ENCODE measurements around the gene NKPD1. TPM values are rescaled to one million over a fixed set of nuclear protein-coding genes. Genes with fewer than 3 reads are reported as not detected.

Gene NKPD1, protein sequence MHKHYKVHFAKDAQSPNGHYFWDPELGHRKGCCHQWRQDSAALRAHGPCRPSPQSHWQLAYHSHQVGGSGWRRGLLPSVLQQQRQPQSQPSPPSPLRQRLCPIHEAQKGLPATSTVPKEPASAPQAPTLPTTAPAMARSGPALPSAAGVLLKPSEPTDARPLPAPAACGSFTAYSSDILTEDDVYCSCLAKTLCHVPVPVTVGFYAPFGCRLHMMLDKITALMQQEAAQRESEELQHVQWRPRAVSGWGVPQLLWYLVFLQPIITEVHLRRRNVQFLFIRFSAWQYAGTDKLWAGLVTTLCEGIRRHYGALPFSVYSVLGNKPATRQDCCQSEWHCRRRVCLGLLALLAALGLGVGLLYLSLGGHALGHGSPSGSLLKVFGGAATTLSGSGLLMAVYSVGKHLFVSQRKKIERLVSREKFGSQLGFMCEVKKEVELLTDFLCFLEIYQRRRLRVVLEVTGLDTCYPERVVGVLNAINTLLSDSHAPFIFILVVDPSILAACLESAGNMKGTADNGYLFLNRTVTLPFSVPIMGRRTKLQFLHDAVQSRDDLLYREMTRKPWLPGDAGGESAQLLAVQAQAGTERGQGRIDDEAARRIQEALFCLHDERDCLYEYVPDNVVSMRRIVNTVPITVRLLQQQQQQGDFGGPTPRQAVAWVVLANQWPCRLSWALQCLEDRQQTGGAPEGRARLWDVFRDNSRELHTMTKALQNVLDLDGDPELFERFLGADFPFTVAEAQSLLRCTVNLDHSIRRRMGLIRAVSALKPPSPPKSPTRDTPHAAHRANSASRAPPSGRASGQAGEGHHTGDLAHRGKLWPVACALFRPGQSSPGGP
- polyA plus RNA-seq (ENCODE audit: insufficient read length in 3 of 3): under 1 TPM; 0.19 to 0.31 (median 0.21) TPM
- long read RNA-seq, donor 1: 0 reads
- long read RNA-seq, donor 2: 0 reads
- long read RNA-seq, donor 3: 0 reads
- long read RNA-seq, donor 4: 0 reads
- long read RNA-seq, donor 5: 0 reads
- long read RNA-seq, donor 6: 0 reads
- long read RNA-seq, donor 7, full-length matches to known transcripts: 1 of 1 reads
- long read RNA-seq, donor 7, partial matches to known transcripts: 0 of 1 reads
- long read RNA-seq, donor 7, other reads (novel, unspliced or antisense): 0 of 1 reads
- long read RNA-seq, donor 8: 0 reads
- long read RNA-seq, donor 9: 0 reads
- long read RNA-seq, donor 10: 0 reads
- long read RNA-seq, donor 11: 0 reads
- long read RNA-seq, donor 12, full-length matches to known transcripts: 2 of 2 reads
- long read RNA-seq, donor 12, partial matches to known transcripts: 0 of 2 reads
- long read RNA-seq, donor 12, other reads (novel, unspliced or antisense): 0 of 2 reads
- long read RNA-seq, donor 13: 0 reads
- long read RNA-seq, donor 14: 0 reads
- long read RNA-seq, donor 15: 0 reads
- long read RNA-seq, donor 16, partial matches to known transcripts: 0 of 1 reads
- long read RNA-seq, donor 16, other reads (novel, unspliced or antisense): 0 of 1 reads

GRCh38 chr19:45160870-45161737 lies at the start of gene NKPD1:
Gene NKPD1, minus strand, starts transcription at chr19:45160982. Its CDS starts 832 bp downstream, at chr19:45160150.
- no peak for DNase-seq

- no peak for DNase-seq
These were observed 45.5 kb upstream of the NKPD1 start for GRCh38 chr19:45206328-45206727.

DNA sequence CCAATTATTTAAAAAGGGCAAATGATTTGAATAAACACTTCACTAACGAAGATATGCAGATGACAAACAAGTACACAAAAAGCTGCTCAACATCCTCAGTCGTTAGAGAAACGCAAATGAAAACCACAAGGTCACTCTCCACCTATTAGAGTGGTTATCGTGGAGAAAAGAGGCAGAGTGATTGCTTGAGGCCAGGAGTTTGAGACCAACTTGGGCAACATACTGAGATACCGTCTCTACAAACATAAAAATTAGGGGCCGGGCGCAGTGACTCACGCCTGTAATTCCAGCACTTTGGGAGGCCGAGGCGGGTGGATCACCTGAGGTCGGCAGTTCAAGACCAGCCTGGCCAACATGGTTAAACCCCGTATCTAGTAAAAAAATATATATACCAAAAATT lies 45.0 kb upstream of the NKPD1 start:
- DNase-seq: no peak

- DNase-seq: no peak
These were observed 41.9 kb upstream of the NKPD1 start for GRCh38 chr19:45202637-45203036.

- peak; percentile 34 for DNase-seq
These were observed 39.8 kb upstream of the NKPD1 start for GRCh38 chr19:45200568-45200967.

DNA sequence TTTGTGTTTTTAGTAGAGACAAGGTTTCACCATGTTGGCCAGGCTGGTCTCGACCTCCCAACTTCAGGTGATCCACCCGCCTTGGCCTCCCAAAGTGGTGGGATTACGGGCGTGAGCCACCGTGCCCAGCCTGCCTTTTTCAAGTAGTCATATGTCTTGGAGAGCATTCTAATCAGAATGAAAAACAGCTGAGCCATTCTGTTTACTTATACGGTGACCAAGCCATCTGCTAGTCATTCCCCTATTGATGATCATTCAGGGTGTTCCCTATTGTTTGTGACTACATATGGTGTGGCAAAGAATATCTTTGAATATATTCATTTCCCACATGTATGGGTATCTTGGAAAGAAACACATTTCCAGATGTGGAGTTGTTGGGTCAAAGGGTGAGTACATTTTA lies 35.0 kb upstream of the NKPD1 start:
- no peak for DNase-seq

DNA sequence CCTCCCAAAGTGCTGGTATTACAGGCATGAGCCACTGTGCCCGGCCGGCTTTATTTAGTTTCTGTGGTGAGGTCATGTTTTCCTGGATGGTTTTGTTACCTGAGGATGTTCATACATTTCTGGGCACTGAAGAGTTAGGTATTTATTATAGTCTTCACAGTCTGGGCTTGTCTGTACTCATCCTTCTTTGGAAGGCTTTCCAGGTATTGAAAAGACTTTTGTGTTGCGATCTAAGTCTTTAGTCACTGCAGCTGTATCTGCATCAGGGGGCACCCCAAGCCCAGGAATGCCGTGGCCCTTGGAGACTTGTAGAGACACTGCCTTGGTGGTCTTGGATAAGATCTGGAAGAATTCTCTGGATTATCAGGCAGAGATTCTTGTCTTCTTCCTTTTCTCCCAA lies 30.6 kb upstream of the NKPD1 start:
- no peak for DNase-seq

DNA sequence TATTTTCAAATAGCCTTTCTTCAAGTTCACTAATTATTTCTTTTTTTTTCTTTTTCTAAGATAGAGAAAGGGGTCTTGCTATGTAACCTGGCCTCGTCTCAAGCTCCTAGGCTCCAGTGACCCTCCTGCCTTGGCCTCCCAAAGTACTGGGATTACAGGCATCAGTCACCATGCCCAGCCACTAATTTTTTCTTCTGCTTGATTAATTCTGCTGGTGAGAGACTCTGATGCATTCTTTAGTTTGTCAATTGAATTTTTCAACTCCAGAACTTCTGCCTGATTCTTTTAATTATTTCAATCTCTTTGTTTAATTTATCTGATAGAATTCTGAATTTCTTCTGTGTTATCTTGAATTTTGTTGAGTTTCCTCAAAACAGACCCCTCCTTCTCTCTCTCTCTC lies 29.2 kb upstream of the NKPD1 start:
- no peak for DNase-seq

- peak; percentile 42 for DNase-seq
These were observed 26.8 kb upstream of the NKPD1 start for GRCh38 chr19:45187421-45188100.

DNA sequence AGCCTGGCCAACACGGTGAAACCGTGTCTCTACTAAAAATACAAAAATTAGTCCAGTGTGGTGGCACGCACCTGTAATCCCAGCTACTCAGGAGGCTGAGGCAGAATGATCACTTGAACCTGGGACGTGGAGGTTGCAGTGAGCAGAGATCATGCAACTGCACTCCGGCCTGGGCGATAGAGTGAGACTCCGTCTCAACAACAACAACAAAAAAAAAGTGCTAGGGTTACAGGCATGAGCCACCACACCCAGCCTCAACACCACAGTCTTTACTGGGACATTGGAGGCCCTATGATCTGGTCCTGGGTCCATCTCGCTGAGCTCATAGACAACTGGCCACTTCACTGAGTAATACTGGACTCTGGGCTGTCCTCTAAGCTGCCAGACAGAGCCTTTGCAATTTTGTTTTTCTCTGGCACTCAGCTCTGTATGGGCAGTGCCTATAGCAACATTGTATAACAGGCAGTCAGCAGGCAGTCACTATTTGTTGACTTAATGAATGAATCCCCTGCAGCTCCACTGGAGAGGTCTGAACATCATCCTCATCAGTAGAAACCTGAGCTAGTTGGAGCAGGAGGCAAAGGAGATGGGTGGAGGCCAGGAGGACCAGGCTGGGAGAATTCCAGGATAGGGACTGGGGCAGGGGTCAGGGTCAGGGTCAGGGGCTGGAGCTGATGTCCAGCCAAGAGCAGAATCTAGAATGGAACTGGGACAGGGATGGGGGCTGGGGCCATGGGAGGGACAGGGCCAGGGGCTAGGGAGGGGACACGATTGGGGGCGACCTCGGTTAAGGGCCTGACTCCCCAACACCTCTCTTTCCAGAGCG lies 25.9 kb upstream of the NKPD1 start:
- no peak for DNase-seq

GRCh38 chr19:45184115-45184514 lies 23.3 kb upstream of the NKPD1 start:
- no peak for DNase-seq

DNA sequence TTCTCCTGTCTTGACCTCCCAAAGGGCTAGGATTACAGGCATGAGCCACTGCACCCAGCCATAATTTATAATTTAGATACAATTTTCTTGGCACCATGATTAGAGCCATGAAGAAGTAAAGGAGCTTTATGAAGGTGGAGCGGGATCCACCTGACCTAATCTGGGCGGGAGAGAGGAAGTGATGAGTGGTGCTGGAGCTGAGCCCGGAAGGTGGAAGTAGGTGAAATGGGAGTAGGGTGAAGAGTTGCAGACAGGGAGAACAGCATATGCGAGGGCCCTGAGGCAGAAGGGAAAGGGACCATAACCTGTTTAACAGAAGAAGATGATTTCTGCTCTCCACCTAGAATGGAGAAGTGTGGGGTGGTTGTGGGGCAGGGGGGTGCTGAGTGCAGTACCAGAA lies 22.0 kb upstream of the NKPD1 start:
- DNase-seq: no peak

DNA sequence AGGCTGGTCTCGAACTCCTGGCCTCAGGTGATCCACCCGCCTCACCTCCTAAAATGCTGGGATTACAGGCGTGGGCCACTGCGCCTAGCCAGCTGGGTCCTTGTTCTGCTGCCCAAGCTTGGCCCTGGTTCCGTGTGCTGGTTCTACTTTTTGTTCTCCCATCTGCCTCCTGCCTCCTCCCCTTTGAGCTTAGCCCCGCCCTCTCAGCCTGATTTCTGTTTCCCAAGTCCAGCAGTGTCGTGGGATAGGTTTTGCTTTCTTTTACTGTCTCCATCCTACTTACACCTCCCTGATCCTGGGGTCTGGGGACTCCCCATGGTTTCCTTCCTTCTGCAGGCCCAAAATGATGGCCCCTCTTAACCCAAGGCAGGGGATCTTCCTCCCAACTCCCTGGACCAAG lies 20.2 kb upstream of the NKPD1 start:
- DNase-seq: no peak

GRCh38 chr19:45179892-45180370 lies 19.1 kb upstream of the NKPD1 start:
- no peak for DNase-seq

GRCh38 chr19:45179072-45179891 lies 18.5 kb upstream of the NKPD1 start:
- DNase-seq: peak; percentile 24

DNA sequence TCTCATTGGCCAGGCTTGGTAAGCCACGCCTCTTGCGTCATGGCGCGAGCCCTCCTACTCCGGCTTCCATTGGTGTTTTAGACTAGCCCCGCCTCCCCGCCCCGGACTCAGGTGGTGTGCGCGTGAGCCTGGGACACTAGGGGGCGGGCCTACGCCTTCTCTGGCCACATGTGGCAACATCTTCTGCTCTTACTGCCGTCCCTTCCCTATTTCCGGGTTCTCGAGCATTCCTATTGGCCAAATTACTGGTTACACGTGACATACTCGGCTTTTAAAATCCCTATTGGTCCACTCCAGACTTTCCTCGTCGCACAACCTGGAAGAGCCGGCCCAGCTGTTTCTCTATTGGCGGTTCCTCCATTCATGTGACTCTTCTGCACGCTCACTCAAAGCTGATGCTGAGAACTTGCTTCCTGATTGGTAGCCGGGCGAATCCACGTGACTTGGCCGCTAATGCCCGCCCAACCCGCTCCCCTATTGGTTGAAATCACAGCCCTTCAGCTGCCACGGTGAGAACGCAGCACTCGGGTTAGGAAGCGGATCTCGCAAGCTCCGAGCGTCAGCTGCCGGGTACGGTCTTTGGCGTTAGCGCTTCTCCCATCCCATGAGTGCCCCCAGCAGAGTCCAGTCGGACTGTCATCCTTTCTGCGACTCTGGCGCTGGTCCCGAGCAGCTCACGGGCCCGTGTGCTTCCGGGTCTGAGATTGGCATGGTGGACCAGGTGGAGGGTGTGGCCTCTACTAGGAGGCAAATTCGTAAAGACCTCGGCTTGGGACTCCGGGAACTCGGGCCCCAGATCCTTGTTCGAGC lies 17.7 kb upstream of the NKPD1 start, which contains the start of gene BLOC1S3:
BLOC1S3 (plus strand) TSS at position 523 of the 810 bp plus-strand sequence. CDS start 513 bp downstream, outside the sequence.
- peak; percentile 100 for DNase-seq

- no peak for DNase-seq
These were observed 17.1 kb upstream of the NKPD1 start, which contains the start of gene TRAPPC6A for GRCh38 chr19:45177817-45178261. Gene TRAPPC6A, minus strand, starts transcription at chr19:45178237. Its CDS starts 19 bp downstream, at chr19:45178218.
